Subcutaneous abdominal adipose tissue (tissue), 5 donors: ENCODE measurements around the gene SOS2.

Source experiments
- H3K27ac ChIP-seq: one replicate; pipeline ENCODE4 v1.7.0; 2013; ENCODE audit warnings: low read depth, mild to moderate bottlenecking, inconsistent platforms, low read length, moderate library complexity
- H3K27me3 ChIP-seq, 5 donors: one replicate each; pipeline ENCODE4 v1.7.0; 2013; ENCODE audit warnings: low read length in 5 of 5, inconsistent platforms in 1 of 5; ENCODE audit not compliant: control insufficient read depth in 5 of 5, insufficient read depth in 4 of 5
- H3K36me3 ChIP-seq, 5 donors: one replicate each; pipeline ENCODE4 v1.7.0; 2013; ENCODE audit warnings: low read length in 5 of 5; ENCODE audit not compliant: control insufficient read depth in 5 of 5, insufficient read depth in 5 of 5
- H3K4me1 ChIP-seq, 5 donors: one replicate each; pipeline ENCODE4 v1.7.0; 2013; ENCODE audit warnings: low read length in 5 of 5, mild to moderate bottlenecking in 3 of 5, moderate library complexity in 1 of 5; ENCODE audit not compliant: control insufficient read depth in 5 of 5, insufficient read depth in 5 of 5
- H3K4me3 ChIP-seq, 5 donors: one replicate each; pipeline ENCODE4 v1.7.0; 2013; ENCODE audit warnings: low read length in 5 of 5, low read depth in 1 of 5
- H3K9ac ChIP-seq, 5 donors: one replicate each; pipeline ENCODE4 v1.7.0; 2013; ENCODE audit warnings: low read length in 5 of 5, mild to moderate bottlenecking in 4 of 5, moderate library complexity in 3 of 5
- H3K9me3 ChIP-seq, 5 donors: one replicate each; pipeline ENCODE4 v1.7.0; 2013; ENCODE audit warnings: low read length in 5 of 5; ENCODE audit not compliant: control insufficient read depth in 5 of 5
- donor health status: healthy.
- donor health status: healthy.
- donor health status: healthy.
- donor health status: healthy.
- donor health status: healthy.

The SOS2 gene

DNA sequence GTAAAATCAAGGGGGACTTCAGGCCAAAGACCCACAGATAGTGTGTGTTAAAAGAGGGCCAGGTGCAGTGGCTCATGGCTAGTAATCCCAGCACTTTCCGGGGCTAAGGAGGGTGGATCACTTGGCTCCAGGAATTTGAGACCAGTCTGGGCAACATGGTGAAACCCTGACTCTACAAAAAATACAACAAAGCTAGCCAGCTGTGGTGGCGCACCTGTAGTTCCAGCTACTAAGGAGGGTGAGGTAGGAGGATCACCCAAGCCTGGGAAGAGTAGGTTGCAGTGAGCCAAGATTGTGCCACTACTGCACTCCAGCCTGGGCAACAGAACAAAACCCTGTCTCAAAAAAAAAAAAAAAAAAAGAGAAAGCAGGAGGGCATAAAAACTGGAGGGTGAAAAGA is 123.5 kb downstream of the SOS2 start:
- Histone ChIP-seq H3K27ac (no peak overlapping the region), H3K9ac (no peak overlapping the region), H3K9me3 (no peaks in the 10 kb centered on the region), H3K4me1 (peaks cover 0 to 6% (median 4%) of the 10 kb centered on the region in 5 donors), H3K36me3 (peaks cover 21 to 46% (median 41%) of the 10 kb centered on the region in 5 donors), H3K4me3 (no peak overlapping the region), H3K27me3 (no peaks in the 10 kb centered on the region)

DNA sequence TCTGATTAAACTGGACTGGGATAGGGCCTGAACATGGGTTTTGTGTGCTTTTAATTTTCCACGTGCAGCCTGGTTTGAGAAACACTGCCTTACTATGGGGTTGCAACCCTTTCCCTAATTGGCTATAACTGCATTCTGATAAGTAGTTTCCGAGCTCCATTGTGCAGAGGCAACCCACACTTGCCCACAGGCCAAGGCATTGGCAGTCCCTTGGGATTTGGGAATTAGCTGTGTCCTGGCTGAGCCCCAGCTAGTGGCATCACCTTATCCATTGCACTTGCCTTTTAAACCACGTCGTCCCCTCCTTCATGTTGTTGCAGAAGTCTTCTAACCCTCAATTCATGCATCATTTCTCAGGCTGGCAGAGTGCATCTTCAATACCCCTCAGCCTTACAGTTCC is 125.2 kb downstream of the SOS2 start:
- no peaks in the 10 kb centered on the region for H3K9me3 ChIP-seq
- no peak overlapping the region for H3K9ac ChIP-seq
- no peak overlapping the region for H3K27ac ChIP-seq
- H3K36me3 ChIP-seq, result peaks cover 11 to 30% (median 28%) of the 10 kb centered on the region in 5 donors
- H3K27me3 ChIP-seq, result no peaks in the 10 kb centered on the region
- no peak overlapping the region for H3K4me3 ChIP-seq
- peaks cover 0 to 6% (median 4%) of the 10 kb centered on the region in 5 donors for H3K4me1 ChIP-seq

DNA sequence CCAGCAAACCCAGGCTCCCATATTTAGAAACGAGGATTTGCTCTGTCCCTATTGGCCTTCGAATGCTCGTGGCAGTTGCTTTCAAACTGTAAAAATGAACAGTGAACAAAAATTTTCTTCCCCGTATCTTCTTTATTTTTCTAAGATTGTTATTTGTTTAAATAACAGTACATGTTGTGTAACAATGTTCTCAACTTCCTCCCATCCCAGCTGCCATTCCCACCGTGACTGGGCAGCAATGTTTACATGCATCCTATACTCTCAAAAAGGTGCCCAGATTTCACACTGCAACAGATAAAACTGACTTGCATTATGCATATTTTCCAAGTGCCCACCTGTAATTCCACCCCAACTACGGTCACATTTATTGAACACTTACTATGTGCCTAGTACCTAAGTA is 127.8 kb downstream of the SOS2 start:
- Histone ChIP-seq H3K36me3 (peaks cover 0 to 8% (median 6%) of the 10 kb centered on the region in 5 donors), H3K9ac (no peak overlapping the region), H3K27ac (no peak overlapping the region), H3K4me3 (no peak overlapping the region), H3K9me3 (no peaks in the 10 kb centered on the region), H3K4me1 (peaks cover 0 to 6% (median 4%) of the 10 kb centered on the region in 5 donors), H3K27me3 (no peaks in the 10 kb centered on the region)

DNA sequence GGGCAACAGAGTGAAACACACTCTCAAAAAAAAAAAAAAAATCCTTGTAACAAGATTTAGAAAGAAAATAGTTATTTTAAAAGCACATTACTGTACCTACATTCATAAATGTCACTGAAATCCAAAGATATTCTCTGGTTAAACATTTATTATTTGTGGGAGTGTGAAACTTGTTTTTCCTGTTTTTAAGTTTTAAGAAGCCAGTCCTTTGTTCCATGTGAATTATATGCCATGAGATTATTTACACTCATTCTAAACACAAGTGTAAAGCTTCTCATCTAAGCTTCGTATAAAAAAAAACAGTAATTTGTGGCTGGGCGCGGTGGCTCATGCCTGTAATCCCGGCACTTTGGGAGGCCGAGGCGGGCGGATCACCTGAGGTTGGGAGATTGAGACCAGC is 130.0 kb downstream of the SOS2 start:
- no peaks in the 10 kb centered on the region for H3K27me3 ChIP-seq
- peaks cover 0 to 6% (median 4%) of the 10 kb centered on the region in 5 donors for H3K4me1 ChIP-seq
- no peak overlapping the region for H3K9ac ChIP-seq
- no peak overlapping the region for H3K27ac ChIP-seq
- no peaks in the 10 kb centered on the region for H3K9me3 ChIP-seq
- peaks cover 0 to 3% (median 0%) of the 10 kb centered on the region in 5 donors for H3K36me3 ChIP-seq
- no peak overlapping the region for H3K4me3 ChIP-seq

DNA sequence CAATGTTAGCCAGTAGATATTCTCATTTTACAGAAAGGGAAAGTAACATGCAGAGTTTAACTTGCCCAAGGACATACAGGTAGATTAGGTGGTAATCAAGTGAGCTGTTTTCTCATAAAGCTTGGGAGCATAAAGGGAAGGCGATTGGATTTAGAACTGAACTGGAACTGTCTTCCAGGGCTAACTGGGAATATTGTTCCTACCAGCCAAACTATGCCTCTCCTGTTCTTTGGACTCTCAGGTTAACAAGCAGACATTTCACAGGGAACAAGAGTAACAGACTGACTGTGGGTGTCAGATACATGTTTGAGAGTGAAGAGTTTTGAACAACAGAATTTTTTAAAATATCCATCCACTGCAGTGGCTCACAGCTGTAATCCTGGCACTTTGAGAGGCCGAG is 130.6 kb downstream of the SOS2 start:
- Histone ChIP-seq H3K4me1 (peaks cover 0 to under 1% (median 0%) of the 10 kb centered on the region in 5 donors), H3K4me3 (no peak overlapping the region), H3K36me3 (no peaks in the 10 kb centered on the region), H3K27ac (no peak overlapping the region), H3K9ac (no peak overlapping the region), H3K27me3 (no peaks in the 10 kb centered on the region), H3K9me3 (no peaks in the 10 kb centered on the region)

DNA sequence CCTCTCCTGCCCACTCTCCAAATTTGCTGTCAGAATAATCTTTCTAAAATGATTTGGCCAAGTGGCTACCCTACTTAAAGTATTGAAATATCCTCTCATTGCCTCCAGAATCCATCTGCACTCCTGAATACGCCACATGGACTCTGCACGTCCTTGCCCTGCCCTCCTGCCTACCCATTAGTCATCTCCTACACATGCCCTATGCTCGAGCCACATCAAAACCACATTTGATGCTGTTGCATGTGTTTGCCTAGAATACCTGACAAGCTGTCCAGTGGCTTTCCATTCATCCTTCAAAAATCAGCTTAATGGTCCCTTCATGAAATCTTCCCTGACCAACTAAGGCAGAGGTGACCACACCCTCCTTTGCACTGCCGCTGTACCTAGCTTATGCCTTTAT is 132.0 kb downstream of the SOS2 start:
- no peaks in the 10 kb centered on the region for H3K9me3 ChIP-seq
- H3K9ac ChIP-seq, result no peak overlapping the region
- no peak overlapping the region for H3K27ac ChIP-seq
- H3K27me3 ChIP-seq, result no peaks in the 10 kb centered on the region
- H3K4me3 ChIP-seq, result no peak overlapping the region
- no peaks in the 10 kb centered on the region for H3K4me1 ChIP-seq
- H3K36me3 ChIP-seq, result no peaks in the 10 kb centered on the region

DNA sequence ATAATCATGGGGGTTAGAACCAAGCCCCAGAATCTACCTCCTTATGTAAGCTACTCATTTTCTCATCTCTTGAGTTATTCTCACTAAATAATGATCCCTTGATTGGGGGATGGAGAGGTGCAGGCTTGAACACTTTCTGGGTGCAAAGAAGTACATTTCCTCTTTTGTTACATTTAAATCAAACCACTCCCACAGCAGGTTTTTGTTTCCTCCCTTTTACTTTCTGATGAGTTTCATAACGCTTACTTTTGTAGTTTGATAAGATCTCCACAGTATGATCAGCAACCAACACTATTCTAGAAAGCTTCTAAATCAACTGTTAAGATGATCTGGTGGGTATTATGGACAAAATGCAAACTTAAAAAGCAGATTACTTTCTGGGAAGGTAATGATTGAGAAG is 135.5 kb downstream of the SOS2 start:
- Histone ChIP-seq H3K4me1 (peaks cover 0 to 4% (median 0%) of the 10 kb centered on the region in 5 donors), H3K9me3 (no peaks in the 10 kb centered on the region), H3K4me3 (no peak overlapping the region), H3K27me3 (no peaks in the 10 kb centered on the region), H3K9ac (no peak overlapping the region), H3K27ac (no peak overlapping the region), H3K36me3 (peaks cover 0 to 3% (median 0%) of the 10 kb centered on the region in 5 donors)

DNA sequence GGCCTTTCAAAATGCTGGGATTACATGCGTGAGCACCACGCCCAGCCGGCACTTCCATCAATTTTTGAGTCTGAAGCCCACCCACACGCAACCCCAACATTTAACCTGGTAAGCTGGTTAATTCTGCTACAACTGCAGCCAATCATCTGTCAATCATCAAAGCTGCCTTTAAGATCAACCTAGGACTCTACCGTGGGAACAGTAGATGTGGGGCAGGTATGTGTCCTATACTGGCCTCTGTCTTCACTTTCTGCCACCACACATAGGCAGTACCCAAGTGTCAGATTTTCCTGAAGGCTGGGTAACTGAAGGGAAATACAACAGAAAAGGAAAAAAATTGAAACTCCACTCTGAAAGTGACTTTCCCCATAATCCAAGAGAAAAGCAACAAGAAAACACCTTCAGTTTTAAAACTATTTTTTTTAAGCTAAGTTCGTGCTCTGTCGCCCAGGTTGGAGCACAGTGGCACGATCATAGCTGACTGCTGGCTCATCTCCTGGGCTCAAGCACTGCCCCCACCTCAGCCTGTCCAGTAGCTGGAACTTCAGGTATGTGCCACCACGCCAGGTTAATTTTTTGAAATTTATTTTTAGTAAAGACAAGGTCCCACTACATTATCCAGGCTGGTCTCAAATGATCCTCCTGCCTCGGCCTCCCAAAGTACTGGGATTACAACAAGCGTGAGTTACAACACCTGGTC is 137.2 kb downstream of the SOS2 start:
- H3K9ac ChIP-seq, result no peak overlapping the region
- H3K27ac ChIP-seq, result no peak overlapping the region
- H3K9me3 ChIP-seq, result no peaks in the 10 kb centered on the region
- no peak overlapping the region for H3K4me3 ChIP-seq
- no peaks in the 10 kb centered on the region for H3K27me3 ChIP-seq
- peaks cover 0 to 3% (median 0%) of the 10 kb centered on the region in 5 donors for H3K36me3 ChIP-seq
- peaks cover 0 to 4% (median 0%) of the 10 kb centered on the region in 5 donors for H3K4me1 ChIP-seq

DNA sequence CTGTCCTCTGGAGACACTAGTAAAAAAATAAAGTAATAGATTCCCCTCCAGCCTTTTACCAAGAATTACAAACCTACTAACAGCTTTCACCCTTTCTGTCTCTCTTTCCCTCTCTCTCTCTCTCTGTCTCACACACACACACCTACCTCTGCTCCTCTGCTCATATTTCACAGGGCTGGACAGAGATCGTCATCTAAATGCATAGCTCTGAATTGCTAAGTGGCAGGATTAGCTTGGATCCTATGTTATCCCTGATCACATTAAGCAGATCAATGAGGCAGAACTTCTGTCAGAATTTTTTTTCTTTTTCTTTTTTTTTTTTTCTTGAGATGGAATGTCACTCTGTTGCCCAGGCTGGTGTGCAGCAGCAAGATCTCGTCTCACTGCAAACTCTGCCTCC is 137.9 kb downstream of the SOS2 start:
- no peak overlapping the region for H3K4me3 ChIP-seq
- H3K9me3 ChIP-seq, result no peaks in the 10 kb centered on the region
- no peak overlapping the region for H3K9ac ChIP-seq
- peaks cover 0 to 4% (median 0%) of the 10 kb centered on the region in 5 donors for H3K4me1 ChIP-seq
- peaks cover 0 to 6% (median 0%) of the 10 kb centered on the region in 5 donors for H3K36me3 ChIP-seq
- H3K27ac ChIP-seq, result no peak overlapping the region
- H3K27me3 ChIP-seq, result no peaks in the 10 kb centered on the region

DNA sequence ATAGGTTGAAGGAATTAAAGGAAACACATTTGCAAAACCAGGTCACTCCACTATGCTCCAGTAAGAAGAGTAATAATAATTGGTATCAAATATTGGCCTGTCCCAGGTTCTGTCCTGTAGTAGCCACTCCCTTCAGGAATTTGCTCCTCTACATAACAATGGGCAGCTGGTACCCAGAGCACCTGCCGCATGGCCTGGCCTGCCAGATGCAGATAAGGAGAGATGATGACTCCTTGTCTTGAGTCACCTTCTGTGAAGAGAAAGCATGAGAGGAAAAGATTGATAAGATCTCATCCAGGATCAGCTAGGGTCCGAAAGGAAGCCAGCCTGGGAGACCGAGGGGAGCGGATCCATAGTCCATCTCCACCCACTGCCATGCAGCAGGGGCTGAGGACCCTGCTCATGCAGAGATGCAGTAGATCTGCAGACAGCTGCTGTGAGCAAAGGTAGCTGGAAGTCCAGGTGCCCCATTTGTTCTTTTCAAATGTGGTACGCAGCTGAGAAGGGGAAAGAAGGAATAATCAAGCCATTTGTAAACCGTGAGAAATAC is 139.3 kb downstream of the SOS2 start:
- H3K27ac ChIP-seq, result no peak overlapping the region
- H3K9ac ChIP-seq, result no peak overlapping the region
- no peaks in the 10 kb centered on the region for H3K27me3 ChIP-seq
- H3K4me1 ChIP-seq, result peaks cover 0 to 4% (median 0%) of the 10 kb centered on the region in 5 donors
- H3K36me3 ChIP-seq, result peaks cover 0 to 6% (median 0%) of the 10 kb centered on the region in 5 donors
- H3K9me3 ChIP-seq, result no peaks in the 10 kb centered on the region
- no peak overlapping the region for H3K4me3 ChIP-seq
